GM19328 (cell line): Measurements from ENCODE around the gene PIGW.
A peak's percentile ranks its signal among the peaks of the same experiment; 100 is the strongest.
"Not testable (repeated sequence)": the region's sequence is repeated elsewhere in the genome, so short reads cannot be mapped to it uniquely, and the experiment has no call there.

Experiments
- ATAC-seq: cut with Tn5 transposase; IDR thresholded peaks from one replicate; pipeline ENCODE4 v1.9.1; 2021; ENCODE audit warnings: mild to moderate bottlenecking, moderate library complexity; ENCODE audit not compliant: unreplicated experiment

The PIGW gene

GRCh38 chr17:36507266-36507665, 27.5 kb upstream of the PIGW start:
- ATAC-seq, result no peak

GRCh38 chr17:36508439-36508838, 26.3 kb upstream of the PIGW start:
- not testable (repeated sequence) for ATAC-seq

GRCh38 chr17:36509272-36509985, 25.4 kb upstream of the PIGW start:
- no peak for ATAC-seq

GRCh38 chr17:36510636-36511035, 24.2 kb upstream of the PIGW start:
- ATAC-seq, result no peak

- ATAC-seq, result no peak
Measured at GRCh38 chr17:36511216-36511615, 23.6 kb upstream of the PIGW start.

GRCh38 chr17:36512641-36513040, 22.1 kb upstream of the PIGW start:
- no peak for ATAC-seq

GRCh38 chr17:36514856-36515255, 19.9 kb upstream of the PIGW start:
- ATAC-seq, result no peak

- ATAC-seq, result no peak
Measured at GRCh38 chr17:36515837-36516236, 18.9 kb upstream of the PIGW start.

- ATAC-seq, result no peak
Measured at GRCh38 chr17:36523113-36523512, 11.7 kb upstream of the PIGW start.

GRCh38 chr17:36524428-36524876, 10.3 kb upstream of the PIGW start:
- no peak for ATAC-seq

- ATAC-seq, result no peak
Measured at GRCh38 chr17:36525113-36525512, 9.7 kb upstream of the PIGW start.

- no peak for ATAC-seq
Measured at GRCh38 chr17:36525888-36526287, 8.9 kb upstream of the PIGW start.

- no peak for ATAC-seq
Measured at GRCh38 chr17:36527621-36528250, 7.1 kb upstream of the PIGW start.

GRCh38 chr17:36529121-36529520, 5.7 kb upstream of the PIGW start:
- ATAC-seq, result no peak

GRCh38 chr17:36532435-36532975, 2.3 kb upstream of the PIGW start:
- no peak for ATAC-seq

- peak; percentile 28 for ATAC-seq
Measured at GRCh38 chr17:36533935-36534839, 600 bp upstream of the PIGW start.

- peak; percentile 25 for ATAC-seq
Measured at GRCh38 chr17:36535669-36536081, 888 bp downstream of the PIGW start.

GRCh38 chr17:36540696-36541095, 5.9 kb downstream of the PIGW start:
- no peak for ATAC-seq

GRCh38 chr17:36542755-36543154, 8.0 kb downstream of the PIGW start:
- ATAC-seq, result no peak

GRCh38 chr17:36544044-36544306, 9.2 kb downstream of the PIGW start:
- no peak for ATAC-seq

- ATAC-seq, result peak; percentile 43
Measured at GRCh38 chr17:36544307-36545076, 9.7 kb downstream of the PIGW start, which contains the start of gene GGNBP2. TSS of gene GGNBP2 (plus strand) at chr17:36544919. CDS start at chr17:36545725, 806 bp downstream.
